PFSK-1 (cell line): ENCODE measurements around the gene LRRC14B.

Experiments used
- FOXP2 ChIP-seq: optimal IDR thresholded peaks from 2 replicates; pipeline ENCODE3; 2011; ENCODE audit warnings: borderline replicate concordance, control low read depth, inconsistent platforms; ENCODE audit not compliant: insufficient read depth; ENCODE audit errors: extremely low read length, extremely low read depth
- POLR2AphosphoS5 ChIP-seq: IDR thresholded peaks from 2 replicates; pipeline ENCODE4 v1.6.1; 2012; ENCODE audit warnings: low read depth, mild to moderate bottlenecking, control low read depth, low read length, moderate library complexity
- SIN3A ChIP-seq: IDR thresholded peaks from 2 replicates; pipeline ENCODE4 v1.6.1; 2012; ENCODE audit warnings: mild to moderate bottlenecking, low read length, moderate library complexity, borderline replicate concordance; ENCODE audit not compliant: insufficient read depth
- TAF1 ChIP-seq: IDR thresholded peaks from 2 replicates; pipeline ENCODE4 v1.6.1; 2012; ENCODE audit warnings: low read length, control low read depth, borderline replicate concordance; ENCODE audit not compliant: insufficient read depth
- TF ChIP-seq, protein P1 (sequence below), 2 experiments: IDR thresholded peaks; 2 replicates each; pipeline versions ENCODE4 v1.6.1 to v1.8.0; 2011 to 2012; ENCODE audit warnings: low read depth in 2 of 2, low read length in 2 of 2, control low read depth in 1 of 2, inconsistent platforms in 1 of 2, mild to moderate bottlenecking in 1 of 2, moderate library complexity in 1 of 2; ENCODE audit not compliant: insufficient read depth in 1 of 2

Gene LRRC14B

DNA sequence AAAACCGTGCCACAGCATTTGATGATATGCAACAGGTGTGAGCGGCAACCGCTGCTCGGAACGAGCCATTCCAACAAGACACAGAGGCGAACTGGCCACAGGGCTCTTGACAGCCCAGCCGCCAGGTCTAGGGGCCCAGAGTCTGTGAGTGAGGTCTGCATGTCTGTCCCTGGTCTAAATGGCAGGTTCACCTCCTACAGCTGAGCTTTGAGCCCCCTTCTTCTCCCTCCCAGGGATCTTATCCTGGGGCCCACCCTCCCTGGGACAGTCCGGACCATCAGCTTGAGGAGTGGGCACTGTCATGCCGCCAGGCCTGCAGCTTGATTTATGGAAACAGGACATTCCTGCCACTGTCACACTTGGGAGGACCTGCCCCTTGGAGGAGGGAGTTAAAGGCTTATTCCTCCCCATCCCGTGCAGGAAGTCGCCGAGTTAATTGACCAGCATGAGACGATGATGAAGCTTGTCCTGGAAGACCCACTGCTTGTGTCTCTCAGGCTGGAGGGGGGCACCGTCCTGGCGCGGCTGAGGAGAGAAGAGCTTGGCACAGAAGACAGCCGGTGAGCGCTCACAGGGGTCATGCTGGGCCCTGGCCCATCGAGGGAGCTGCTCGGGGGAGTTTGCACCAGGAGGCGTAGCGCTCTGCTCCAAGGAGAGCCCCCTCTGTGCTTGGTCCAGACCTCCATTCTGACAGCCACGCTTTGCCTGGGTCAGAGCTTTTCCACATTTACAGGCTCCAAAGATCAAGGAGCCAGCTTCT, 35.5 kb upstream of the LRRC14B start:
- no peak for TF ChIP-seq TAF1
- no peak for TF ChIP-seq FOXP2
- no peak for TF ChIP-seq POLR2AphosphoS5
- TF ChIP-seq, protein P1, sequence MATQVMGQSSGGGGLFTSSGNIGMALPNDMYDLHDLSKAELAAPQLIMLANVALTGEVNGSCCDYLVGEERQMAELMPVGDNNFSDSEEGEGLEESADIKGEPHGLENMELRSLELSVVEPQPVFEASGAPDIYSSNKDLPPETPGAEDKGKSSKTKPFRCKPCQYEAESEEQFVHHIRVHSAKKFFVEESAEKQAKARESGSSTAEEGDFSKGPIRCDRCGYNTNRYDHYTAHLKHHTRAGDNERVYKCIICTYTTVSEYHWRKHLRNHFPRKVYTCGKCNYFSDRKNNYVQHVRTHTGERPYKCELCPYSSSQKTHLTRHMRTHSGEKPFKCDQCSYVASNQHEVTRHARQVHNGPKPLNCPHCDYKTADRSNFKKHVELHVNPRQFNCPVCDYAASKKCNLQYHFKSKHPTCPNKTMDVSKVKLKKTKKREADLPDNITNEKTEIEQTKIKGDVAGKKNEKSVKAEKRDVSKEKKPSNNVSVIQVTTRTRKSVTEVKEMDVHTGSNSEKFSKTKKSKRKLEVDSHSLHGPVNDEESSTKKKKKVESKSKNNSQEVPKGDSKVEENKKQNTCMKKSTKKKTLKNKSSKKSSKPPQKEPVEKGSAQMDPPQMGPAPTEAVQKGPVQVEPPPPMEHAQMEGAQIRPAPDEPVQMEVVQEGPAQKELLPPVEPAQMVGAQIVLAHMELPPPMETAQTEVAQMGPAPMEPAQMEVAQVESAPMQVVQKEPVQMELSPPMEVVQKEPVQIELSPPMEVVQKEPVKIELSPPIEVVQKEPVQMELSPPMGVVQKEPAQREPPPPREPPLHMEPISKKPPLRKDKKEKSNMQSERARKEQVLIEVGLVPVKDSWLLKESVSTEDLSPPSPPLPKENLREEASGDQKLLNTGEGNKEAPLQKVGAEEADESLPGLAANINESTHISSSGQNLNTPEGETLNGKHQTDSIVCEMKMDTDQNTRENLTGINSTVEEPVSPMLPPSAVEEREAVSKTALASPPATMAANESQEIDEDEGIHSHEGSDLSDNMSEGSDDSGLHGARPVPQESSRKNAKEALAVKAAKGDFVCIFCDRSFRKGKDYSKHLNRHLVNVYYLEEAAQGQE (IDR thresholded peaks at IDR 0.05; ENCODE audit: insufficient read depth in 1 of 2, low read depth in 2 of 2, low read length in 2 of 2): no peak
- no peak for TF ChIP-seq SIN3A

DNA sequence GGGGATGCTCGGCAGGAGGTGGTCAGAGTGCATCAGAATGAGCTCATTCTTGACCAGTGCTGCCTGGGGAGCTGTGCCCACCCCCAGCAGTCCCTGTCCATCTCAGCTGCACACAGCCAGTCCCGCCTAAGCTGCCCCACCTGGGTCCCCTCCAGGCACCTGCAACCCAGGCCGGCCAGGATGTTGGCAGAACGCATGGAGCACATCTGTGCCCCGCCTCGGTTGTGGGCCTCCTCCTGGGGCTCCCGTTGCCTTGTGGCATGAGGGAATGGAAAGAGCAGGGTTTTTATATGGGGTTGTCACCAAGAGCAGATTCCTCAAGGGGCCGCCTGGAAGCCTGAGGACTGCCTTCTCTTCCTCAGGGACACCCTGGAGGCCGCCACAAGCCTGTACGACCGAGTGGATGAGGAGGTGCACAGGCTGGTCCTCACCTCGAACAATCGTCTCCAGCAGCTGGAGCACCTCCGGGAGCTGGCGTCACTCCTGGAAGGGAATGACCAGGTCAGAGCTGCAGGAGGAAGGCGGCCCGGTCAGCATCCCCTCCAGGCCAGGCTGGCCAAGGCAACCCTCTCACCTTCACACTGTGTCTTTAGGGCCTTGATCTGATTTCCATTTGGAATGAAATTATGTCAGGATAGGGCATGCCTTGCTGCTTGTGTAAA, 34.8 kb upstream of the LRRC14B start:
- TF ChIP-seq, protein P1 (IDR thresholded peaks at IDR 0.05; ENCODE audit: insufficient read depth in 1 of 2, low read depth in 2 of 2, low read length in 2 of 2): no peak
- TF ChIP-seq TAF1: no peak
- TF ChIP-seq FOXP2: no peak
- no peak for TF ChIP-seq SIN3A
- TF ChIP-seq POLR2AphosphoS5: no peak

DNA sequence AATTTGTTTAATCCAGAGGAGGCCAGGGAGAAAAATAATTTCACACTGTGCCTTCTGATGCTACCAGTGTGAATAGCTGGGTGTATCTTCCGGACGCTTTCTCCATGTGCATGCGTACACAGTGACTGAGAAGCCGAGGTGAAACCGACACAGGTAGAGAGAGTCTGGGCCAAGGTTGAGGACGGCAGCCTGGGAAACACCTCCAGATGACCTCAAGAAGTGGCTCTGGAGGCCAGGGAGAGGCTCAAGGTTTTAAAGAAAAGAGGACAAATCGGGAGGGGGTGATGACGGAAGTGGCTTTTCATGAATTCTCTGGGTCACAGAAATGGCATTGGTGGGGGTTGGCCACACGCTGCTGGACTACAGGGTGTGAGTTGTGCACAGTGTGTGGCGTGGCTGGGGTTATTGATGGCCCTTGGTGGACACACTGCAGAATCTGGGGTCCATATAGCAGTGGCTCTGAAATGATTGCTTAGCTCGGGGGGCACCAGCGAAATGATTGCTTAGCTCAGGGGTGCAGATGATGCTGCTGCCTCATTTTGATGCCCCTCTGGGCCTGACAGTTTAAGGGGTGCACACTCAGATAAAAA, 34.1 kb upstream of the LRRC14B start:
- TF ChIP-seq FOXP2: no peak
- TF ChIP-seq TAF1: no peak
- TF ChIP-seq POLR2AphosphoS5: no peak
- no peak for TF ChIP-seq SIN3A
- TF ChIP-seq, protein P1 (IDR thresholded peaks at IDR 0.05; ENCODE audit: insufficient read depth in 1 of 2, low read depth in 2 of 2, low read length in 2 of 2): no peak

DNA sequence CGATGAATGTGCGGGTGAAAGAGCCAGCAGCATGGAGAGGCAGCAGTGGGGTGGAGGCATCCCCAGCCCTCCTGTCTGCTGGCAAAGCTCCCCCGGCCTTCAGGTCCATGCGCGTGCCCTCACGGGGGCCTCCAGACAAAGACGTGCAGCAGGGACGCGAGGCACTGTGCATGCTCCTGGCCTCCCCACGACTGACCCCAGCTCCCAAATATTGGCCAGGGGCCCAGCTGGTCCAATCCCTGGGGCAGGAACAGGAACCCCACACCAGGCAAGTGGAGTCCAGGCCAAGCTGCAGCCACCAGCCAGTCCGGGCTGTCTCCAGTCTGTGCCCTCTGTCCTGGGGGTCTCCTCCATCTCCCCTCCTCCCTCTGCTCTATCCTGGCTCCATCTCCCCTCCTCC, 33.5 kb upstream of the LRRC14B start:
- no peak for TF ChIP-seq SIN3A
- TF ChIP-seq POLR2AphosphoS5: no peak
- TF ChIP-seq, protein P1 (IDR thresholded peaks at IDR 0.05; ENCODE audit: insufficient read depth in 1 of 2, low read depth in 2 of 2, low read length in 2 of 2): no peak
- no peak for TF ChIP-seq FOXP2
- no peak for TF ChIP-seq TAF1
